Measurements from ENCODE around the gene KCNJ3. TPM values are rescaled to one million over a fixed set of nuclear protein-coding genes. Genes with fewer than 3 reads are reported as not detected.

The KCNJ3 gene, protein sequence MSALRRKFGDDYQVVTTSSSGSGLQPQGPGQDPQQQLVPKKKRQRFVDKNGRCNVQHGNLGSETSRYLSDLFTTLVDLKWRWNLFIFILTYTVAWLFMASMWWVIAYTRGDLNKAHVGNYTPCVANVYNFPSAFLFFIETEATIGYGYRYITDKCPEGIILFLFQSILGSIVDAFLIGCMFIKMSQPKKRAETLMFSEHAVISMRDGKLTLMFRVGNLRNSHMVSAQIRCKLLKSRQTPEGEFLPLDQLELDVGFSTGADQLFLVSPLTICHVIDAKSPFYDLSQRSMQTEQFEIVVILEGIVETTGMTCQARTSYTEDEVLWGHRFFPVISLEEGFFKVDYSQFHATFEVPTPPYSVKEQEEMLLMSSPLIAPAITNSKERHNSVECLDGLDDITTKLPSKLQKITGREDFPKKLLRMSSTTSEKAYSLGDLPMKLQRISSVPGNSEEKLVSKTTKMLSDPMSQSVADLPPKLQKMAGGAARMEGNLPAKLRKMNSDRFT
- total RNA-seq, result 4.2 TPM

GRCh38 chr2:154698296-154698720 lies at the start of gene KCNJ3:
Gene KCNJ3 (plus strand): TSS chr2:154698695. CDS start chr2:154698776, 81 bp downstream.
- Histone ChIP-seq H3K4me3 (ENCODE audit: low read length in 3 of 3) (peak within 1 kb of the TSS; percentile 64 to 65 (median 65)), H3K4me1 (ENCODE audit: control insufficient read depth in 3 of 3, insufficient read depth in 3 of 3, low read length in 3 of 3) (peaks cover 3 to 13% (median 9%) of the 10 kb centered on the region in 3 donors), H3K9ac (ENCODE audit: low read depth in 1 of 3, low read length in 3 of 3) (peak within 1 kb of the TSS in 1 of 3 donors; percentile 50), H3K36me3 (ENCODE audit: control insufficient read depth in 3 of 3, insufficient read depth in 3 of 3, low read length in 3 of 3) (no peaks in the 10 kb centered on the region), H3K27ac (ENCODE audit: low read depth, low read length) (no peak within 1 kb of the TSS), H3K27me3 (ENCODE audit: control insufficient read depth in 3 of 3, insufficient read depth in 3 of 3, low read length in 3 of 3) (peaks cover 14 to 21% (median 16%) of the 10 kb centered on the region in 3 donors), H3K9me3 (ENCODE audit: control insufficient read depth in 3 of 3, low read length in 3 of 3) (peaks cover 0 to 3% (median 0%) of the 10 kb centered on the region in 3 donors)

- no peak overlapping the region for H3K4me3 ChIP-seq (ENCODE audit: low read length in 3 of 3)
- H3K36me3 ChIP-seq (ENCODE audit: control insufficient read depth in 3 of 3, insufficient read depth in 3 of 3, low read length in 3 of 3), result no peaks in the 10 kb centered on the region
- no peak overlapping the region for H3K27ac ChIP-seq (ENCODE audit: low read depth, low read length)
- no peaks in the 10 kb centered on the region for H3K4me1 ChIP-seq (ENCODE audit: control insufficient read depth in 3 of 3, insufficient read depth in 3 of 3, low read length in 3 of 3)
- no peaks in the 10 kb centered on the region for H3K27me3 ChIP-seq (ENCODE audit: control insufficient read depth in 3 of 3, insufficient read depth in 3 of 3, low read length in 3 of 3)
- H3K9me3 ChIP-seq (ENCODE audit: control insufficient read depth in 3 of 3, low read length in 3 of 3), result no peaks in the 10 kb centered on the region
- no peak overlapping the region for H3K9ac ChIP-seq (ENCODE audit: low read depth in 1 of 3, low read length in 3 of 3)
These were observed 43.0 kb upstream of the KCNJ3 start for GRCh38 chr2:154655499-154655898.

- H3K36me3 ChIP-seq (ENCODE audit: control insufficient read depth in 3 of 3, insufficient read depth in 3 of 3, low read length in 3 of 3), result no peaks in the 10 kb centered on the region
These were observed 39.6 kb upstream of the KCNJ3 start for GRCh38 chr2:154658854-154659253.

DNA sequence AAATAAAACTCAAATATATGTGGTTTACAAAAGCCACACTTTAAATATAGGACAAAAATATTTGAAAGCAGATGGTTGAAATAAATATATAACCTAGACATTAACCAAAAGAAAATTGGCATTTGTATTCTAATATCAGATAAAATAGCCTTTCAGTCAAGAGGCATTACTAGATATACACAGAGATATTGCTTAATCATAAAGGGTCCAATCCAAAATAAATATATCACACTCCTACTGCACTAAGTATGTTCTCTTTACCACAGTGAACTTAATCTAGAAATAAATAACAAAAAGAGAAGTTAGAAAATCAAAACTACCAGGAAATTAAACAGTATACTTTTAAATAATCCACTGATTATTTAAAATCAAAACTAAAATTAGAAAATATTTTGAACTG lies 34.2 kb upstream of the KCNJ3 start:
- no peak overlapping the region for H3K9ac ChIP-seq (ENCODE audit: low read depth in 1 of 3, low read length in 3 of 3)
- H3K27me3 ChIP-seq (ENCODE audit: control insufficient read depth in 3 of 3, insufficient read depth in 3 of 3, low read length in 3 of 3), result no peaks in the 10 kb centered on the region

More at GRCh38 chr2:154658854-154659253, 39.6 kb upstream of the KCNJ3 start:
- Histone ChIP-seq H3K9ac (ENCODE audit: low read depth in 1 of 3, low read length in 3 of 3) (no peak overlapping the region), H3K9me3 (ENCODE audit: control insufficient read depth in 3 of 3, low read length in 3 of 3) (no peaks in the 10 kb centered on the region), H3K27ac (ENCODE audit: low read depth, low read length) (no peak overlapping the region), H3K4me1 (ENCODE audit: control insufficient read depth in 3 of 3, insufficient read depth in 3 of 3, low read length in 3 of 3) (no peaks in the 10 kb centered on the region), H3K27me3 (ENCODE audit: control insufficient read depth in 3 of 3, insufficient read depth in 3 of 3, low read length in 3 of 3) (no peaks in the 10 kb centered on the region), H3K4me3 (ENCODE audit: low read length in 3 of 3) (no peak overlapping the region)

DNA sequence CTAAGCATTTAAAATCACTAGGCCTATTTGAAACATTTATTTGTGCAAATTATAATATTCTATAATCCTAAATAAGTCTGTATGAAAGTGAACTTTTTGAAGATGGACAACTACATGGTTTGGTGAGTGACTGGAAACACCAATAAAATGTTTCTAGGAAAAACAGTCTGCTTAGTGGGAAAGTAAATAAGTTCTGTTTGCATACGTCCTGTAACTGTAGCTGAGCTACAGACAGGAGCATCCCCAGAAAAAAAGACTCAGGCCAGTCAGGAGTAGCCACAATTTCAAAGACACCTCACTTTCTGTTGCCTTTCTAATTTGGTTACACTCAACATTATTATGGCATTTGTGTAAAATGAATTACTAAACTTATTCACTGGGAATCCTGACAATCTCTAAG lies 28.4 kb upstream of the KCNJ3 start:
- H3K9ac ChIP-seq (ENCODE audit: low read depth in 1 of 3, low read length in 3 of 3), result no peak overlapping the region
- no peak overlapping the region for H3K4me3 ChIP-seq (ENCODE audit: low read length in 3 of 3)
- no peaks in the 10 kb centered on the region for H3K4me1 ChIP-seq (ENCODE audit: control insufficient read depth in 3 of 3, insufficient read depth in 3 of 3, low read length in 3 of 3)
- no peaks in the 10 kb centered on the region for H3K9me3 ChIP-seq (ENCODE audit: control insufficient read depth in 3 of 3, low read length in 3 of 3)
- H3K36me3 ChIP-seq (ENCODE audit: control insufficient read depth in 3 of 3, insufficient read depth in 3 of 3, low read length in 3 of 3), result no peaks in the 10 kb centered on the region
- H3K27ac ChIP-seq (ENCODE audit: low read depth, low read length), result no peak overlapping the region
- no peaks in the 10 kb centered on the region for H3K27me3 ChIP-seq (ENCODE audit: control insufficient read depth in 3 of 3, insufficient read depth in 3 of 3, low read length in 3 of 3)

More for the DNA sequence above, 34.2 kb upstream of the KCNJ3 start:
- Histone ChIP-seq H3K4me1 (ENCODE audit: control insufficient read depth in 3 of 3, insufficient read depth in 3 of 3, low read length in 3 of 3) (no peaks in the 10 kb centered on the region), H3K36me3 (ENCODE audit: control insufficient read depth in 3 of 3, insufficient read depth in 3 of 3, low read length in 3 of 3) (no peaks in the 10 kb centered on the region), H3K9me3 (ENCODE audit: control insufficient read depth in 3 of 3, low read length in 3 of 3) (no peaks in the 10 kb centered on the region), H3K4me3 (ENCODE audit: low read length in 3 of 3) (no peak overlapping the region), H3K27ac (ENCODE audit: low read depth, low read length) (no peak overlapping the region)

GRCh38 chr2:154673694-154674093 lies 24.8 kb upstream of the KCNJ3 start:
- Histone ChIP-seq H3K4me1 (ENCODE audit: control insufficient read depth in 3 of 3, insufficient read depth in 3 of 3, low read length in 3 of 3) (no peaks in the 10 kb centered on the region), H3K27ac (ENCODE audit: low read depth, low read length) (no peak overlapping the region), H3K36me3 (ENCODE audit: control insufficient read depth in 3 of 3, insufficient read depth in 3 of 3, low read length in 3 of 3) (no peaks in the 10 kb centered on the region), H3K9ac (ENCODE audit: low read depth in 1 of 3, low read length in 3 of 3) (no peak overlapping the region), H3K9me3 (ENCODE audit: control insufficient read depth in 3 of 3, low read length in 3 of 3) (no peaks in the 10 kb centered on the region), H3K4me3 (ENCODE audit: low read length in 3 of 3) (no peak overlapping the region), H3K27me3 (ENCODE audit: control insufficient read depth in 3 of 3, insufficient read depth in 3 of 3, low read length in 3 of 3) (no peaks in the 10 kb centered on the region)

- no peaks in the 10 kb centered on the region for H3K27me3 ChIP-seq (ENCODE audit: control insufficient read depth in 3 of 3, insufficient read depth in 3 of 3, low read length in 3 of 3)
- H3K27ac ChIP-seq (ENCODE audit: low read depth, low read length), result no peak overlapping the region
- H3K4me3 ChIP-seq (ENCODE audit: low read length in 3 of 3), result no peak overlapping the region
- H3K4me1 ChIP-seq (ENCODE audit: control insufficient read depth in 3 of 3, insufficient read depth in 3 of 3, low read length in 3 of 3), result no peaks in the 10 kb centered on the region
- no peaks in the 10 kb centered on the region for H3K36me3 ChIP-seq (ENCODE audit: control insufficient read depth in 3 of 3, insufficient read depth in 3 of 3, low read length in 3 of 3)
- no peak overlapping the region for H3K9ac ChIP-seq (ENCODE audit: low read depth in 1 of 3, low read length in 3 of 3)
- H3K9me3 ChIP-seq (ENCODE audit: control insufficient read depth in 3 of 3, low read length in 3 of 3), result no peaks in the 10 kb centered on the region
These were observed 21.1 kb upstream of the KCNJ3 start for GRCh38 chr2:154677401-154677800.

- Histone ChIP-seq H3K9me3 (ENCODE audit: control insufficient read depth in 3 of 3, low read length in 3 of 3) (no peaks in the 10 kb centered on the region), H3K4me3 (ENCODE audit: low read length in 3 of 3) (no peak overlapping the region), H3K4me1 (ENCODE audit: control insufficient read depth in 3 of 3, insufficient read depth in 3 of 3, low read length in 3 of 3) (no peaks in the 10 kb centered on the region), H3K27me3 (ENCODE audit: control insufficient read depth in 3 of 3, insufficient read depth in 3 of 3, low read length in 3 of 3) (no peaks in the 10 kb centered on the region), H3K36me3 (ENCODE audit: control insufficient read depth in 3 of 3, insufficient read depth in 3 of 3, low read length in 3 of 3) (no peaks in the 10 kb centered on the region), H3K27ac (ENCODE audit: low read depth, low read length) (no peak overlapping the region), H3K9ac (ENCODE audit: low read depth in 1 of 3, low read length in 3 of 3) (no peak overlapping the region)
These were observed 16.8 kb upstream of the KCNJ3 start for GRCh38 chr2:154681741-154682140.

DNA sequence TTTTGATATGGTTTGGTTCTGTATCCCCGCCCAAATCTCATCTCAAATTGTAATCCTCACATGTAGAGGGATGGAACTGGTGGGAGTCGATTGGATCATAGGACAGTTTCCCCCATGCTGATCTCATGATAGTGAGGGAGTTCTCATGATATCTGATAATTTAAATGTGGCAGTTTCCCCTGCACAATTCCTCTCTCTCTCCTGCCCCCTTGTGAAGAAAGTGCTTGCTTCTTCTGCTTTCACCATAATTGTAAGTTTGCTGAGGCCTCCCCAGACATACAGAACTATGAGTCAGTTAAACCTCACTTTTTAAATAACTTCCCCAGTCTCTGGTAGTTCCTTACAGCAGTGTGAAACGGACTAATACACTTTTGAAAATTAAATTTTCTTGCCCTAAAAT lies 12.3 kb upstream of the KCNJ3 start:
- Histone ChIP-seq H3K9ac (ENCODE audit: low read depth in 1 of 3, low read length in 3 of 3) (no peak overlapping the region), H3K4me3 (ENCODE audit: low read length in 3 of 3) (no peak overlapping the region), H3K36me3 (ENCODE audit: control insufficient read depth in 3 of 3, insufficient read depth in 3 of 3, low read length in 3 of 3) (no peaks in the 10 kb centered on the region), H3K9me3 (ENCODE audit: control insufficient read depth in 3 of 3, low read length in 3 of 3) (no peaks in the 10 kb centered on the region), H3K27me3 (ENCODE audit: control insufficient read depth in 3 of 3, insufficient read depth in 3 of 3, low read length in 3 of 3) (no peaks in the 10 kb centered on the region), H3K27ac (ENCODE audit: low read depth, low read length) (no peak overlapping the region), H3K4me1 (ENCODE audit: control insufficient read depth in 3 of 3, insufficient read depth in 3 of 3, low read length in 3 of 3) (no peaks in the 10 kb centered on the region)

GRCh38 chr2:154688373-154688772 lies 10.1 kb upstream of the KCNJ3 start:
- Histone ChIP-seq H3K9ac (ENCODE audit: low read depth in 1 of 3, low read length in 3 of 3) (no peak overlapping the region), H3K36me3 (ENCODE audit: control insufficient read depth in 3 of 3, insufficient read depth in 3 of 3, low read length in 3 of 3) (no peaks in the 10 kb centered on the region), H3K9me3 (ENCODE audit: control insufficient read depth in 3 of 3, low read length in 3 of 3) (no peaks in the 10 kb centered on the region), H3K27ac (ENCODE audit: low read depth, low read length) (no peak overlapping the region), H3K4me3 (ENCODE audit: low read length in 3 of 3) (no peak overlapping the region), H3K4me1 (ENCODE audit: control insufficient read depth in 3 of 3, insufficient read depth in 3 of 3, low read length in 3 of 3) (no peaks in the 10 kb centered on the region), H3K27me3 (ENCODE audit: control insufficient read depth in 3 of 3, insufficient read depth in 3 of 3, low read length in 3 of 3) (no peaks in the 10 kb centered on the region)
